Endothelial cell of umbilical vein (primary cell): ENCODE measurements around the gene XPNPEP2.

Experiments
- CTCF ChIP-seq, 2 donors: IDR thresholded peaks; 1 replicate in 1 of 2; 2 replicates in 1 of 2; pipeline ENCODE4 v1.5.1; 2011; ENCODE audit warnings: low read length in 2 of 2, mild to moderate bottlenecking in 2 of 2, moderate library complexity in 2 of 2, control low read depth in 1 of 2, inconsistent platforms in 1 of 2, low read depth in 1 of 2; ENCODE audit not compliant: insufficient read depth in 1 of 2; ENCODE audit errors: extremely low read depth in 1 of 2
- MYC ChIP-seq: IDR thresholded peaks from one replicate; pipeline ENCODE4 v1.6.1; 2011; ENCODE audit warnings: mild to moderate bottlenecking, low read depth, low read length
- POLR2AphosphoS5 ChIP-seq: IDR thresholded peaks from 2 replicates; pipeline ENCODE4 v1.6.1; 2012; ENCODE audit warnings: low read depth, mild to moderate bottlenecking, control low read depth, low read length, moderate library complexity; ENCODE audit not compliant: insufficient read depth

- TF ChIP-seq CTCF (IDR thresholded peaks at IDR 0.05; ENCODE audit: extremely low read depth in 1 of 2, insufficient read depth in 1 of 2, low read depth in 1 of 2, low read length in 2 of 2) (no peak), POLR2AphosphoS5 (no peak), MYC (no peak)
Measured at GRCh38 chrX:129808829-129809796, 70.3 kb downstream of the XPNPEP2 start.
